Bronchial epithelial cell (primary cell): ENCODE results near the gene KATNAL1. TPM values are rescaled to one million over a fixed set of nuclear protein-coding genes. Genes with fewer than 3 reads are reported as not detected.

Experiments used
- DNase-seq: peaks from one replicate; pipeline ENCODE4 v3.0.0-alpha.2; 2010; ENCODE audit warnings: low read depth
- FAIRE-seq: peaks from 2 replicates; lab custom pipeline; 2011; peaks lifted over from hg19 to GRCh38; lab: Jason Lieb, UNC
- H3K27me3 ChIP-seq: 2 replicates; pipeline ENCODE4 v1.5.1; 2011; ENCODE audit warnings: low read length; ENCODE audit not compliant: control insufficient read depth, insufficient read depth
- H3K36me3 ChIP-seq: 2 replicates; pipeline ENCODE4 v1.5.1; 2011; ENCODE audit warnings: low read length; ENCODE audit not compliant: control insufficient read depth, insufficient read depth
- H3K4me3 ChIP-seq: 2 replicates; pipeline ENCODE4 v1.5.1; 2011; ENCODE audit warnings: mild to moderate bottlenecking, low read depth, low read length, control low read depth
- total RNA-seq: library from RNA; depleted of rRNA; stranded (reverse); fragments of >200 nt; gene quantifications from 2 replicates; pipeline ENCODE4 v1.2.1, GENCODE V29; 2014
- TF ChIP-seq, protein P1 (sequence below): IDR thresholded peaks from 2 replicates; pipeline ENCODE4 v1.5.1; 2011; ENCODE audit warnings: mild to moderate bottlenecking, moderate library complexity, low read length, control low read depth, inconsistent platforms; ENCODE audit not compliant: insufficient read depth, severe bottlenecking

KATNAL1 gene
- total RNA-seq, 1 donor from 2014 or later, result 5.5 TPM

DNA sequence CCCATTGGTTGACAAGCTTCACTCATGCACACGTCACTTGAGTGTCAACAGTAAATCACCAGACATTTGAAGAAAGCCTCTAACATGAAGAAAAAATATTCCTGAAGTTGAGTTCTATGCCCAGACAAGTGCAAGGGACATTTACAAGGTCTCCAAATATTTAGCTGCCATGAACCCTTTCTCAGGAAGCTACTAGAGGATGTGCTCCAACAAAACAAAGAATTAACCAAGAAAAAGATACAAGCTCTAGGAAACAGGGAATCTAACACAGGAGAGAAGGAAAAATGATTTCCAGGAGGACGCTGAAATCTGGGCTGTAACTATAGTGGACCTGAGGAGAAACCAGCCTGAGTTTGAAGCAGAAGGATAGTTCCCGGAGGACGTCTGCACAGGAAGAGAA is 45.7 kb upstream of the KATNAL1 start:
- FAIRE-seq (no peak), DNase-seq (no peak)
- Histone ChIP-seq H3K4me3 (no peak overlapping the region), H3K27me3 (no peaks in the 10 kb centered on the region), H3K36me3 (no peaks in the 10 kb centered on the region)
- TF ChIP-seq, protein P1, sequence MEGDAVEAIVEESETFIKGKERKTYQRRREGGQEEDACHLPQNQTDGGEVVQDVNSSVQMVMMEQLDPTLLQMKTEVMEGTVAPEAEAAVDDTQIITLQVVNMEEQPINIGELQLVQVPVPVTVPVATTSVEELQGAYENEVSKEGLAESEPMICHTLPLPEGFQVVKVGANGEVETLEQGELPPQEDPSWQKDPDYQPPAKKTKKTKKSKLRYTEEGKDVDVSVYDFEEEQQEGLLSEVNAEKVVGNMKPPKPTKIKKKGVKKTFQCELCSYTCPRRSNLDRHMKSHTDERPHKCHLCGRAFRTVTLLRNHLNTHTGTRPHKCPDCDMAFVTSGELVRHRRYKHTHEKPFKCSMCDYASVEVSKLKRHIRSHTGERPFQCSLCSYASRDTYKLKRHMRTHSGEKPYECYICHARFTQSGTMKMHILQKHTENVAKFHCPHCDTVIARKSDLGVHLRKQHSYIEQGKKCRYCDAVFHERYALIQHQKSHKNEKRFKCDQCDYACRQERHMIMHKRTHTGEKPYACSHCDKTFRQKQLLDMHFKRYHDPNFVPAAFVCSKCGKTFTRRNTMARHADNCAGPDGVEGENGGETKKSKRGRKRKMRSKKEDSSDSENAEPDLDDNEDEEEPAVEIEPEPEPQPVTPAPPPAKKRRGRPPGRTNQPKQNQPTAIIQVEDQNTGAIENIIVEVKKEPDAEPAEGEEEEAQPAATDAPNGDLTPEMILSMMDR, result no peak

DNA sequence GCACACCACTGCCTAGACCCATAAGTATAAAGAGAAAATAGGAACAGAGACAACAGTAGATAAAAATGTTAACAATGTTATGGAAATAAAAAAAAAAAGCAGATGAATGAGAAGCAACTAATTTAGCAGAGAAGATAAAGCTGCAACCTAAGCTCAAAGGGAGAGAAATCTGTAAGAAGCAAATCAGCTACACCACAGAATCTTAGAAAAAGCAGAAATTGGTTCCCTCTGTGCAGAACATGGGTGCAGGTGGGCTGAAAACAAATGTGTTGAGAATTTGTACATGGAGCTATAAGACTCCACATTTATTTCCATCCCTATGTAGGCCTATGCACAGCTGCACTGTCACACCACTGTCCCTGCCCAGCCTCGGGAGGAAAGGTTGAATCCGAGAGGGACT is 44.8 kb upstream of the KATNAL1 start:
- TF ChIP-seq, protein P1, result no peak
- no peak for FAIRE-seq
- Histone ChIP-seq H3K36me3 (no peaks in the 10 kb centered on the region), H3K4me3 (no peak overlapping the region), H3K27me3 (no peaks in the 10 kb centered on the region)
- no peak for DNase-seq

DNA sequence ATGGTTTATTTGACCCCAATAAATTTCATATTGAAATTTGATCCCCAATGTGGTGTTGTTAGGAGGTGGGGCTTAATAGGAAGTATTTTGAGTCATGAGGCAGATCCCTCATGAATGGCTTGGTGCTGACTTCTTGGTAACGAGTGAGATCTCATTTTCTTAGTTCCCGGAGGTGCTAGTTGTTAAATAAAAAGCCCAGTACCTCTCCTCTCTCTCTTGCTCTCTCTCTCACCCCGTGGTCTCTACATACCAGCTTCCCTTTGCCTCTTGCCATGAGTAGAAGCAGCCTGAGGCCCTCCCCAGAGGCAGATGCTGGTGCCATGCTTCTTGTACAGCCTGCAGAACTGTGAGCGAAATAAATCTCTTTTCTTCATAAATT is 39.4 kb upstream of the KATNAL1 start:
- H3K27me3 ChIP-seq, result no peaks in the 10 kb centered on the region
- TF ChIP-seq, protein P1, result no peak
- no peak for FAIRE-seq

DNA sequence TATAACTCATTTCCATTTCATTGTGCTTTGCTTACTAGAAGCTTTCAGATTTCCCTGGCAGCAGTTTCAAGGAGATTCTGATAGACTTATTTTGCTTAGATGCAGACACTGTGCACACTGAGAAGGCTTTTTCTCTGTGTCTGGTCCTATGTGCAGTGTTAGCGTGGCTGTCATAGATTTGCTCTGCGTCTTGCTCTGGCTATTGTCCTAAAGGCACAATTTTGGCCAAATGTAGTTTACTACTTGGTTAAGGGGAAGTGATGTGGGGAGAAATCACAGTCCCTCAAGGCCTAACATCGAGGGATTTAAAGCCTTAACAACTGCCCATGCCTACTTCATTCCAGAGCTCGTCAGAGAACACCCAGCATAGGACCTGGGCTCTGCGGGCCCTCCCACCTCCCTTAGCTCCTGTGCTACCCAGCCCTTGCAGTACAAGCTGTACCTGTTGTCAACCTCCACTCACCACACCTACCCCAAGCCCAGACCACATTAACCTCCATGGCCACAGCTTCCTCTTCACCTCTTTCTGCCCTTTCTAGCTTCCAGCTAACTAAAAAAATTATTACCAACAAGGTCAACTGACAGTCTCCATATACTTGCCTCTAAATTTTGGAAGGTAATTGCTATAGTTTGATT is 38.9 kb upstream of the KATNAL1 start:
- DNase-seq, result no peak
- TF ChIP-seq, protein P1, result no peak
- Histone ChIP-seq H3K4me3 (no peak overlapping the region), H3K27me3 (no peaks in the 10 kb centered on the region), H3K36me3 (no peaks in the 10 kb centered on the region)
- FAIRE-seq, result no peak

More for the DNA sequence above, 39.4 kb upstream of the KATNAL1 start:
- no peaks in the 10 kb centered on the region for H3K36me3 ChIP-seq
- DNase-seq, result no peak
- H3K4me3 ChIP-seq, result no peak overlapping the region

DNA sequence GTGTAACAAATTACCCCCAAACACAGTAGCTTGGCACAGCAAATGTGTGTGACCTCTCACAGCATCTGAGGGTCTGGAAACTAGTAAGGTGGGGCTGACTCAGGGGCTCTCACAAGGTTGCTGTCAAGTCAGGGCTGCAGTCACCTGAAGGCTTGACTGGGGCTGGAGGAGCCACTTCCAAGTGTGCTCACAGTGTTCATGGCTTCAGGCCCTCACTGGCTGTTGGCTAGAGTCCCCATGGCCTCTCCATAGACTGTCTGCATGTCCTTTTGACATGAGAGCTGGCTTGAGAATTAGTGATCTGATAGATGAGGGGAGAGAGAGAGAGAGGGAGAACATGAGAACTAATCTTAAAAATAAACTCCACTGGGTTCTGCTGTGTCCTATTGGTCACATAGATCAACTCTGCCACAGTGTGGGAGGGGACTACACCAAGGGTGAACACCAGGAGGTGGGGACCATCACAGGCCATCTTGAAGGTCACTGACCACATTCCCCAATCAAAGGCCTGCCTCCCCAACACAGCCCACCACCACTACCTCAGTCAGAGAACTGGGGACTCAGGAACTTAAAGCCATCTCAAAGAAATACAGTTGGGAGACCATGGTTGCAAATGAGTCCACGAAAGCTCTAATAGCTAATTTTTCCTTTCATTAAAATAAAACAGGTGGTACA is 38.2 kb upstream of the KATNAL1 start:
- FAIRE-seq, result no peak

More for the DNA sequence above, 38.2 kb upstream of the KATNAL1 start:
- DNase-seq, result no peak
- no peaks in the 10 kb centered on the region for H3K27me3 ChIP-seq
- TF ChIP-seq, protein P1, result no peak
- no peaks in the 10 kb centered on the region for H3K36me3 ChIP-seq
- H3K4me3 ChIP-seq, result no peak overlapping the region
